ENCODE data around the gene SH2D3A.

The SH2D3A gene

GRCh38 chr19:6721138-6721474 is 46.1 kb downstream of the SH2D3A start:
- TF ChIP-seq REST (IDR thresholded peaks at IDR 0.05; ENCODE audit: insufficient read depth in 1 of 2, low read depth in 2 of 2, low read length in 2 of 2) (no peak), TAF1 (IDR thresholded peaks at IDR 0.05; ENCODE audit: borderline replicate concordance, insufficient read depth, low read length) (no peak), FOXP2 (optimal IDR thresholded peaks at IDR 0.05; ENCODE audit: borderline replicate concordance, extremely low read depth, extremely low read length, insufficient read depth) (no peak), SIN3A (IDR thresholded peaks at IDR 0.05; ENCODE audit: borderline replicate concordance, insufficient read depth, low read length) (no peak), POLR2AphosphoS5 (IDR thresholded peaks at IDR 0.05; ENCODE audit: low read depth, low read length) (no peak)

GRCh38 chr19:6720369-6721137 is 46.7 kb downstream of the SH2D3A start, which contains the start of gene C3:
Gene C3 (minus strand): TSS chr19:6720650. CDS start chr19:6720589, 61 bp downstream.
- TF ChIP-seq SIN3A (IDR thresholded peaks at IDR 0.05; ENCODE audit: borderline replicate concordance, insufficient read depth, low read length) (no peak), FOXP2 (optimal IDR thresholded peaks at IDR 0.05; ENCODE audit: borderline replicate concordance, extremely low read depth, extremely low read length, insufficient read depth) (no peak), REST (IDR thresholded peaks at IDR 0.05; ENCODE audit: insufficient read depth in 1 of 2, low read depth in 2 of 2, low read length in 2 of 2) (no peak), POLR2AphosphoS5 (IDR thresholded peaks at IDR 0.05; ENCODE audit: low read depth, low read length) (no peak), TAF1 (IDR thresholded peaks at IDR 0.05; ENCODE audit: borderline replicate concordance, insufficient read depth, low read length) (no peak)

DNA sequence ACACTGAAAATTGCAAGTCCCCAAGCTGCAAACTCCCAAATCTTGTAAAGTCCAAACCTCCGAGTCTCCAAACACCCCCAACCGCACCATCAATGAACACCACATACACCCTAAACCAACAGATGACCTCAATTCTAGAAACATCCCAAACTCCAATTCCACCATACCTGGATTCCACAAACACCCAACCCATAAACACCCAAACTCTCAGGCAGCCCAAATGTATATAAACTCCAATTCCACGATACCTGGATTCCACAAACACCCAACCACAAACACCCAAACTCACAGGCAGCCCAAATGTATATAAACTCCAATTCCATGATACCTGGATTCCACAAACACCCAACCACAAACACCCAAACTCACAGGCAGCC is 47.3 kb downstream of the SH2D3A start:
- TF ChIP-seq FOXP2 (optimal IDR thresholded peaks at IDR 0.05; ENCODE audit: borderline replicate concordance, extremely low read depth, extremely low read length, insufficient read depth) (no peak), POLR2AphosphoS5 (IDR thresholded peaks at IDR 0.05; ENCODE audit: low read depth, low read length) (no peak), TAF1 (IDR thresholded peaks at IDR 0.05; ENCODE audit: borderline replicate concordance, insufficient read depth, low read length) (no peak), REST (IDR thresholded peaks at IDR 0.05; ENCODE audit: insufficient read depth in 1 of 2, low read depth in 2 of 2, low read length in 2 of 2) (no peak), SIN3A (IDR thresholded peaks at IDR 0.05; ENCODE audit: borderline replicate concordance, insufficient read depth, low read length) (no peak)

- TF ChIP-seq TAF1 (IDR thresholded peaks at IDR 0.05; ENCODE audit: borderline replicate concordance, insufficient read depth, low read length) (no peak), REST (IDR thresholded peaks at IDR 0.05; ENCODE audit: insufficient read depth in 1 of 2, low read depth in 2 of 2, low read length in 2 of 2) (no peak), POLR2AphosphoS5 (IDR thresholded peaks at IDR 0.05; ENCODE audit: low read depth, low read length) (no peak), SIN3A (IDR thresholded peaks at IDR 0.05; ENCODE audit: borderline replicate concordance, insufficient read depth, low read length) (no peak), FOXP2 (optimal IDR thresholded peaks at IDR 0.05; ENCODE audit: borderline replicate concordance, extremely low read depth, extremely low read length, insufficient read depth) (no peak)
These were observed 47.7 kb downstream of the SH2D3A start for GRCh38 chr19:6719540-6719861.

Measured in PFSK-1 (cell line).